ENCODE measurements around the gene FSTL1. TPM values are rescaled to one million over a fixed set of nuclear protein-coding genes. Genes with fewer than 3 reads are reported as not detected.

FSTL1 gene
- total and polyA plus RNA-seq, 12 donors = 54.4 to 346 (median 176) TPM

DNA sequence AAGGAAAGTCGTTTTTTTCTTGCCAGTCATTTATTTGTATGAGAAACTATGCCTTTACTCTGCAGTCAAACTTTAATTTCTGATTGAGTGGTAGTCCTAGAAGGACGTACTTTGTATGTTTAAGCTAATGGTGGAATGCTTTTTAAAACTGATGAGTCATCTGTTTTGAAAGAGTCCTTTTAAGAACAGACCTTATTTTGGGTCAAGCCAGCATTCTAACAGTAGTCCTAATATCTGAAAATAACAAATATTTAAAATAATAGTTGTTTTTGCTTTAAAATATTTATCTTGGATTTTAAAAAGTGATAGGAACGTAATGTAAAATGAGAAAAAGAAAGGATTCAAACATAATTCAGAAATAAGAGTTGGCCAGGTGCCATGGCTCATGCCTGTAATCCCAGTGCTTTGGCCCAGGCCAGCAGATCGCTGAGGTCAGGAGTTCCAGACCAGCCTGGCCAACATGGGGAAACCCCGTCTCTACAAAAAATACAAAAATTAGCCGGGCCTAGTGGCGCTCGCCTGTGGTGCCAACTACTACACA lies 100.3 kb downstream of the FSTL1 start:
- Histone ChIP-seq H3K9me3 (no peaks in the 10 kb centered on the region), H3K4me1 (peaks cover 0 to 42% (median 13%) of the 10 kb centered on the region in 9 donors), H3K36me3 (peaks cover 0 to 10% (median 0%) of the 10 kb centered on the region in 9 donors), H3K4me3 (peak overlapping the region in 7 of 10 donors; percentile 65 to 98 (median 89)), H3K27ac (peak overlapping the region in 6 of 10 donors; percentile 86 to 94 (median 90)), H3K27me3 (no peaks in the 10 kb centered on the region)
- WGBS, 2 donors = 59 to 61% methylated on average over 8 of the region's 8 CpGs
- ATAC-seq (no peak), DNase-seq (peak; percentile 13 to 25)
- TF ChIP-seq, protein P1, sequence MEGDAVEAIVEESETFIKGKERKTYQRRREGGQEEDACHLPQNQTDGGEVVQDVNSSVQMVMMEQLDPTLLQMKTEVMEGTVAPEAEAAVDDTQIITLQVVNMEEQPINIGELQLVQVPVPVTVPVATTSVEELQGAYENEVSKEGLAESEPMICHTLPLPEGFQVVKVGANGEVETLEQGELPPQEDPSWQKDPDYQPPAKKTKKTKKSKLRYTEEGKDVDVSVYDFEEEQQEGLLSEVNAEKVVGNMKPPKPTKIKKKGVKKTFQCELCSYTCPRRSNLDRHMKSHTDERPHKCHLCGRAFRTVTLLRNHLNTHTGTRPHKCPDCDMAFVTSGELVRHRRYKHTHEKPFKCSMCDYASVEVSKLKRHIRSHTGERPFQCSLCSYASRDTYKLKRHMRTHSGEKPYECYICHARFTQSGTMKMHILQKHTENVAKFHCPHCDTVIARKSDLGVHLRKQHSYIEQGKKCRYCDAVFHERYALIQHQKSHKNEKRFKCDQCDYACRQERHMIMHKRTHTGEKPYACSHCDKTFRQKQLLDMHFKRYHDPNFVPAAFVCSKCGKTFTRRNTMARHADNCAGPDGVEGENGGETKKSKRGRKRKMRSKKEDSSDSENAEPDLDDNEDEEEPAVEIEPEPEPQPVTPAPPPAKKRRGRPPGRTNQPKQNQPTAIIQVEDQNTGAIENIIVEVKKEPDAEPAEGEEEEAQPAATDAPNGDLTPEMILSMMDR (IDR thresholded peaks at IDR 0.05) = no peak
- intact Hi-C loops (cut with DNase I) = loop anchor here in 2 of 10 donors (5.0 to 10.0 kb wide), 3 partner anchors 67 to 204 kb away; no protein-coding TSS in a partner anchor

DNA sequence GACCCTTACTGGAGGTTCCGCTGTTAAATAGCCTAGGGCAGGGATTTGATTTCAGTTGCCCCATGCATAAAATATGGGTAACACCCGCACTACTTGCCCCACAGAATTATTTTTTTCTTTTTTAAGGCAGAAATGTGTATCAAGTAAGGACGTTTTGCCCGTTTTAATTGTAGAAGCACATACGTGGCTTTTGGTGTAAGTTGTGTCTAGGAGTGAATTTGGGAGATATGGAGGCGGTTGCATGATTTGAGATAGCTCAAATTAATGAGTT lies 101.0 kb downstream of the FSTL1 start:
- Histone ChIP-seq H3K4me1 (peaks cover 0 to 49% (median 13%) of the 10 kb centered on the region in 9 donors), H3K4me3 (peak overlapping the region; percentile 54 to 98 (median 89)), H3K36me3 (peaks cover 0 to 10% (median 0%) of the 10 kb centered on the region in 9 donors), H3K27me3 (no peaks in the 10 kb centered on the region), H3K9me3 (no peaks in the 10 kb centered on the region), H3K27ac (peak overlapping the region; percentile 53 to 94 (median 89))
- no peak for DNase-seq
- intact Hi-C loops (cut with DNase I) = loop anchor here in 8 of 10 donors (5.0 to 10.0 kb wide), 7 partner anchors 65 to 1115 kb away; partner anchors contain the start of gene GSK3B (in 1 of the 8)
- TF ChIP-seq, protein P1 (IDR thresholded peaks at IDR 0.05) = no peak
- no peak for ATAC-seq
- 3 to 12% methylated on average over 6 of the region's 6 CpGs for WGBS, 2 donors

DNA sequence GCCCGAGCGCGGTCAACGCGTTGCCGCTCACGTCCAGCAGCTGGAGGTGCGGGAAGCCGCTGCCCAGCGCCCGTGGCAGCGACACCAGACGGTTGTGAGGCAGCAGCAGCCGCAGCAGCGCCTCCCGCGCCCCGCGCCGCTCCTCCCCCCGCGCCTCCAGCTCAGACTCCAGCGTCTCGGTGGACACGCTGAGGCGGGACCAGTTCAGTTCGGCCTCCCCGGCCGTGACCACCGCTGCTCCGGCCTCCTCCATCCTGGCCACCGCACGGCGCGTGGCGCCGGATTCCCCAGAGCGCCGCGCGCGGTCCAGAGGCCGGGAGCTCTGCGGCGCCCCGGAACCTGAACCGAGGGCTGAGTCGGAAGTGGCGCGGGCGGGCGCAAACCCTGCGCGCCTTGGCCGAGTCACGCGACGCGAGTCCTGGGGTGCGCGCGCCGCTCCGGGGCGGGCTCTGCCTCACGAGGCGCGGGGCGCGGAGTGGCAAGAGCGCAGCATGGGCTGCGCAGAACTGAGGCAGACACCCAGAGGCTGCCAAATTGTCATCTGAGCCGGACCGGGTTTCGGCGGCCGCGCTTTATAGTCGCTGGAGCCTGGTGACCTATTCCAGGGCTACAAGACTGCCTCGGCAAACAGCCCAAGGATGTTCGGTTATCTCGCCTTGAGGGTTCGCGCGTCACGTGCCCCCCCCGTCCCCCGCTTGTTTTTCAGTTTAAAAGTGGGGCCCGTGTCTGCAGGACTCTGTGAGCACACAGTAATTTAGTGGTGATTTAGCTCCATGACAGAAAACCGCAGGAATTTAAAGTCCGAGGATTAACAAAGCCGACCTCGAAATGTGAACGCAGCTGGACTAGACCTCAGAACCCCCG lies 101.6 kb downstream of the FSTL1 start, which contains the start of gene LRRC58:
Gene LRRC58 (minus strand): TSS at position 364 of the 864 bp plus-strand sequence. CDS start 111 bp downstream, at position 253.
- Histone ChIP-seq H3K4me3 (peak within 1 kb of the TSS; percentile 54 to 98 (median 89)), H3K36me3 (peaks cover 0 to 10% (median 0%) of the 10 kb centered on the region in 9 donors), H3K4me1 (peaks cover 0 to 55% (median 13%) of the 10 kb centered on the region in 9 donors), H3K9me3 (no peaks in the 10 kb centered on the region), H3K27me3 (no peaks in the 10 kb centered on the region), H3K27ac (peak within 1 kb of the TSS; percentile 53 to 94 (median 89))
- intact Hi-C loops (cut with DNase I) = loop anchor here in 7 of 10 donors (5.0 to 10.0 kb wide), 6 partner anchors 66 to 1114 kb away; partner anchors contain the start of gene GSK3B (in 1 of the 7)
- DNase-seq (peak; percentile 85 to 92), ATAC-seq (peak; percentile 97 to 99 (median 98))
- WGBS, 2 donors = 0% methylated on average over 78 to 95 of the region's 95 CpGs
- TF ChIP-seq, protein P1 (IDR thresholded peaks at IDR 0.05) = peak in 6 of 9 donors; percentile 14 to 61 (median 42)

Data from heart right ventricle (tissue), 16 donors.